ENCODE data around the gene TMEM200C. TPM values are rescaled to one million over a fixed set of nuclear protein-coding genes. Genes with fewer than 3 reads are reported as not detected.

TMEM200C gene
- polyA plus RNA-seq, 2 donors: 0.01 TPM; not detected in 1

DNA sequence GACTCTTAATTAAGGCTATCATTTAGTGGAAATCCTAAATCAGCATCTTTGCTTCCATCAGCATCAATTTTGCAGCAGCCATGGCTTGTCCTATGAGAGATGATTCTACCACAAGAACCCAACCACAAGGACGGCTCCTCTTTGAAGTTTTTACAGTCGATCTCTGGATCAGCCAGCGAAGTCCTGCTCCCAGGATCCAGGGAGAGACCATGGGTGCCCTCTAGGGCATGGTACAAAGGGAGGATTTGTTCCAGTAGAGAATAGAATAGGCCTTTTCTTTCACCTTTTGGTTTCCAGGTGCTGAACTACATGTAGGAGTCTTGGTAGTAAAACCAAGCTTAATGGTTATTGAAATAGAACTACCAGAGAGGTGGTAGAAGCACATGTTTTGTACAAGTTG is 52.7 kb downstream of the TMEM200C start:
- Histone ChIP-seq H3K27ac (ENCODE audit: low read depth in 2 of 2, low read length in 1 of 2) (no peak overlapping the region), H3K36me3 (ENCODE audit: control insufficient read depth in 2 of 2, insufficient read depth in 2 of 2, low read length in 1 of 2) (no peaks in the 10 kb centered on the region), H3K4me1 (ENCODE audit: control insufficient read depth in 2 of 2, insufficient read depth in 2 of 2, low read length in 1 of 2) (no peaks in the 10 kb centered on the region), H3K27me3 (ENCODE audit: control insufficient read depth in 1 of 2, insufficient read depth in 2 of 2, low read length in 2 of 2) (no peaks in the 10 kb centered on the region), H3K9me3 (ENCODE audit: control insufficient read depth in 2 of 2, insufficient read depth in 1 of 2, low read depth in 1 of 2, low read length in 1 of 2) (no peaks in the 10 kb centered on the region), H3K4me3 (ENCODE audit: low read depth in 1 of 2, low read length in 2 of 2) (no peak overlapping the region)
- 46 to 57% methylated on average over 3 of the region's 3 CpGs for WGBS, 2 donors

DNA sequence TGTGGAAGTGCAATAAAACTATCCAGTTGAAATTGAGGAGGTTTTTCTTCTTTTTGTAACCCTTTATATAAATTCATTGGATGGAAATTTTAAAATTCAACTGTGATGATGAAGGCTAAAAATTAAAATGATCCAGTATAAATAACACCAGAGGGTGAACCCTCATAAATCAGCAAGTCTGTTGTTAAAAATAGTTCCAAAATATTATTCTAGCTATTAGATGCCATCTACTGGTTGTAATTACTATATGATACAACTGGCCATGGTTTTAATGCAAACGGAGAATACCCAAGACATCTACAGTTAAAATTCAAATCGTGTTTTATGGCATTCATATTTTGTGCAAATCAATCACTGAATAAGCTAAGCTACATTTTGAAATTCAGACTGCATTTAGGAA is 53.8 kb downstream of the TMEM200C start:
- WGBS, 2 donors: 27 to 44% methylated on average over 2 of the region's 2 CpGs
- H3K27me3 ChIP-seq (ENCODE audit: control insufficient read depth in 1 of 2, insufficient read depth in 2 of 2, low read length in 2 of 2): no peaks in the 10 kb centered on the region
- H3K9me3 ChIP-seq (ENCODE audit: control insufficient read depth in 2 of 2, insufficient read depth in 1 of 2, low read depth in 1 of 2, low read length in 1 of 2): no peaks in the 10 kb centered on the region
- H3K4me3 ChIP-seq (ENCODE audit: low read depth in 1 of 2, low read length in 2 of 2): no peak overlapping the region
- no peaks in the 10 kb centered on the region for H3K36me3 ChIP-seq (ENCODE audit: control insufficient read depth in 2 of 2, insufficient read depth in 2 of 2, low read length in 1 of 2)
- no peaks in the 10 kb centered on the region for H3K4me1 ChIP-seq (ENCODE audit: control insufficient read depth in 2 of 2, insufficient read depth in 2 of 2, low read length in 1 of 2)
- H3K27ac ChIP-seq (ENCODE audit: low read depth in 2 of 2, low read length in 1 of 2): no peak overlapping the region

DNA sequence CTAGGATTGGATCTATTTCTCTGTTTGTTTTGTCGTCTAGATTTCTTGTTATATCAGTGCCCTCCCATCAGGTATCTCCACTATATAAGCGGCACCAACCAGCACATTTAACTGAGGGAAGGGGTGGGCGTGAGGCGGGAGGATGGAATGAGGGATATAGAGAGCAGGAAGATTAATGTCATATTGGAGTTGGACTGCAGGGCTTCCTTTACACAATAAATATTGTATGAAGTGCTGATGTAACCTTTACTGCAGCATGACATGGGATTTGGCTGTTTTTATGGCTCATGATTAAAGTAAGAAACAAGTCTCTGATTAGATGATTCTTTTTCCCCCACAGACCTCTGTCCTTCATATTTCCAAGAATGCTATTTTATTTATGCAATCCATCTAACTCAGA is 54.8 kb downstream of the TMEM200C start:
- Histone ChIP-seq H3K36me3 (ENCODE audit: control insufficient read depth in 2 of 2, insufficient read depth in 2 of 2, low read length in 1 of 2) (no peaks in the 10 kb centered on the region), H3K4me3 (ENCODE audit: low read depth in 1 of 2, low read length in 2 of 2) (no peak overlapping the region), H3K4me1 (ENCODE audit: control insufficient read depth in 2 of 2, insufficient read depth in 2 of 2, low read length in 1 of 2) (no peaks in the 10 kb centered on the region), H3K27me3 (ENCODE audit: control insufficient read depth in 1 of 2, insufficient read depth in 2 of 2, low read length in 2 of 2) (no peaks in the 10 kb centered on the region), H3K27ac (ENCODE audit: low read depth in 2 of 2, low read length in 1 of 2) (no peak overlapping the region), H3K9me3 (ENCODE audit: control insufficient read depth in 2 of 2, insufficient read depth in 1 of 2, low read depth in 1 of 2, low read length in 1 of 2) (no peaks in the 10 kb centered on the region)
- WGBS, 2 donors: 74 to 81% methylated on average over 4 of the region's 4 CpGs

DNA sequence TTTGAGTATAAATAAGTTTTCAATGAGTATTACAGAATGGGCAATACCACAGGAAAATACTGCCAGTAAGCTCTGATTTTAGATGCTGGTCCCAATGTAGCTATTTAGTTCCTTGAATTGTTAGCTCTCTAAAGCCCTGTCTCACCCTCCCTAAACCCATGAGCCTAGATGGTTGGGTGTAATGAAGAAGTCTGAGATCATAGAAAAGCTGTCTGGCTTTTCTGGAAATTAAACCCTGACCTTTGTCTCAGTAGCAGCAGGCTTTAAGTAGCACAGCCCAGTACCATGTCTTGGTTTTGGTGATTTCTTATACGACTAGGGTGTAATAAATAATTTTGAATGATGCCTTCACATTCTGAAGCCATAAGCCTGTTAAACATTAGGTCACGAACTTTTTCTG is 55.3 kb downstream of the TMEM200C start:
- Histone ChIP-seq H3K9me3 (ENCODE audit: control insufficient read depth in 2 of 2, insufficient read depth in 1 of 2, low read depth in 1 of 2, low read length in 1 of 2) (no peaks in the 10 kb centered on the region), H3K4me3 (ENCODE audit: low read depth in 1 of 2, low read length in 2 of 2) (no peak overlapping the region), H3K4me1 (ENCODE audit: control insufficient read depth in 2 of 2, insufficient read depth in 2 of 2, low read length in 1 of 2) (no peaks in the 10 kb centered on the region), H3K36me3 (ENCODE audit: control insufficient read depth in 2 of 2, insufficient read depth in 2 of 2, low read length in 1 of 2) (no peaks in the 10 kb centered on the region), H3K27ac (ENCODE audit: low read depth in 2 of 2, low read length in 1 of 2) (no peak overlapping the region), H3K27me3 (ENCODE audit: control insufficient read depth in 1 of 2, insufficient read depth in 2 of 2, low read length in 2 of 2) (no peaks in the 10 kb centered on the region)
- WGBS, 2 donors: 60 to 68% methylated on average over 2 of the region's 2 CpGs

DNA sequence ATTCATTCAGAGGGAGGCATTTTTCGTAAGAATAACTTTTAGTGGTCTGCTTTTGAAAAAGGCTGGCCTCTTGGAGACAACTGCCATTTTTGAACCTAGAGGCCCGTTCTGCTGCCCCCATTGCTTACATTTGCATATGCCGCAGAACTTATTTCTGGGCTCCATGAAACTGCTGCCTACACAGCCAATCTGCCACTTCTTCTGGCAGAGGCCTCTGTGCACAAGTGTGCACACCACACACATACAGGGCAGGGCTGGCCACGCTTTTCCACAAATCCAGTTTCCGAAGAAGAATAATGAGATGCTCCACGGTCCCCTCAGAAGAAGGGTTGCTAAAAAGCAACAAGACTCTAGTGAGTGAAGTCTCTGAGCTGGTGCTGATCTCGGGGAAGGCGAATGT is 56.2 kb downstream of the TMEM200C start:
- Histone ChIP-seq H3K27me3 (ENCODE audit: control insufficient read depth in 1 of 2, insufficient read depth in 2 of 2, low read length in 2 of 2) (no peaks in the 10 kb centered on the region), H3K36me3 (ENCODE audit: control insufficient read depth in 2 of 2, insufficient read depth in 2 of 2, low read length in 1 of 2) (no peaks in the 10 kb centered on the region), H3K9me3 (ENCODE audit: control insufficient read depth in 2 of 2, insufficient read depth in 1 of 2, low read depth in 1 of 2, low read length in 1 of 2) (no peaks in the 10 kb centered on the region), H3K4me1 (ENCODE audit: control insufficient read depth in 2 of 2, insufficient read depth in 2 of 2, low read length in 1 of 2) (no peaks in the 10 kb centered on the region), H3K27ac (ENCODE audit: low read depth in 2 of 2, low read length in 1 of 2) (no peak overlapping the region), H3K4me3 (ENCODE audit: low read depth in 1 of 2, low read length in 2 of 2) (no peak overlapping the region)
- 87 to 92% methylated on average over 8 of the region's 8 CpGs for WGBS, 2 donors

All from esophagus (tissue), 2 donors.